Renal pelvis (tissue), 4 donors: Measurements from ENCODE around the gene SLC25A47. TPM values are rescaled to one million over a fixed set of nuclear protein-coding genes. Genes with fewer than 3 reads are reported as not detected.

ENCODE experiments used
- DNase-seq: peaks from one replicate; pipeline ENCODE4 v3.0.0-alpha.2; 2013
- polyA plus RNA-seq, 3 donors: library from polyadenylated mRNA; unstranded; fragments of 120-200 nt; gene quantifications; one replicate each; pipeline ENCODE4 v1.2.1, GENCODE V29; 2013; ENCODE audit not compliant: insufficient read length in 3 of 3

Gene SLC25A47
- polyA plus RNA-seq, 3 donors, result 0.04 TPM; not detected in 2

- no peak for DNase-seq
Observed at GRCh38 chr14:100346306-100347091, 23.4 kb downstream of the SLC25A47 start.

- no peak for DNase-seq
Observed at GRCh38 chr14:100348253-100348729, 25.2 kb downstream of the SLC25A47 start.

- DNase-seq, result no peak
Observed at GRCh38 chr14:100348784-100349685, 25.9 kb downstream of the SLC25A47 start.

- DNase-seq, result no peak
Observed at GRCh38 chr14:100350276-100350926, 27.3 kb downstream of the SLC25A47 start.

GRCh38 chr14:100350986-100351385 is 27.8 kb downstream of the SLC25A47 start:
- no peak for DNase-seq

DNA sequence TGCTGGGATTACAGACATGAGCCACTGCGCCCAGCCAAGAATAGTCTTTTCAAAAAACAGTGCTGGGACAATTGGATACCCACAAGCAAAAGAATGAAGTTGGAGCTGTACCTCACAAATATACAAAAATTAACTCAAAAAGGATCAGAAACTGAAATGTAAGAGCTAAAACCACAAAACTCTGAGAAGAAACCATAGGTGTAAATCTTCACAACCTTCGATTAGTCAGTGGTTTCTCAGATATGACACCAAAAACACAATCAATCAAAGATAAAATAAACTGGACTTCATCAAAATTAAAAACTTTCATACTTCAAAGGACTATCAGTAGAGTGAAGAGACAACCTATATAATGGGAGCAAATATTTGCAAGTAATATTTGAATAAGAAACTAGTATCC is 35.3 kb downstream of the SLC25A47 start:
- no peak for DNase-seq

DNA sequence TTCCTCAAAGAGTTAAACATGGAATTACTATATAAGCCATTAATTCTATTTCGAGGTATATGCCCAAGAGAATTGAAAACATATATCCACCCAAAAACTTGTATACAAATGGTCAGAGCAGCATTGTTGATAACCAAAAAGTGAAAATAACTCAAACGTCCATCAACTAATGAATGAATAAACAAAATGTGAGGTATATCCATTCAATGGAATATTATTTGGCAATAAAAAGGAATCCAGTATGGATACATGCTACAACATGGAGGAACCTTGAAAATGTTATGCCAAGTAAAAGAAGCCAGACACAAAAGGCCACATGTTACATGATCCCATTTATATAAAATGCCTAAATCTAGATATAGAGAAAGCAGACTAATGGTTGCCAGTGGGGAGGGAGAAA is 36.0 kb downstream of the SLC25A47 start:
- no peak for DNase-seq

GRCh38 chr14:100359881-100360280 is 36.7 kb downstream of the SLC25A47 start:
- DNase-seq, result no peak

GRCh38 chr14:100361626-100362025 is 38.5 kb downstream of the SLC25A47 start:
- no peak for DNase-seq

DNA sequence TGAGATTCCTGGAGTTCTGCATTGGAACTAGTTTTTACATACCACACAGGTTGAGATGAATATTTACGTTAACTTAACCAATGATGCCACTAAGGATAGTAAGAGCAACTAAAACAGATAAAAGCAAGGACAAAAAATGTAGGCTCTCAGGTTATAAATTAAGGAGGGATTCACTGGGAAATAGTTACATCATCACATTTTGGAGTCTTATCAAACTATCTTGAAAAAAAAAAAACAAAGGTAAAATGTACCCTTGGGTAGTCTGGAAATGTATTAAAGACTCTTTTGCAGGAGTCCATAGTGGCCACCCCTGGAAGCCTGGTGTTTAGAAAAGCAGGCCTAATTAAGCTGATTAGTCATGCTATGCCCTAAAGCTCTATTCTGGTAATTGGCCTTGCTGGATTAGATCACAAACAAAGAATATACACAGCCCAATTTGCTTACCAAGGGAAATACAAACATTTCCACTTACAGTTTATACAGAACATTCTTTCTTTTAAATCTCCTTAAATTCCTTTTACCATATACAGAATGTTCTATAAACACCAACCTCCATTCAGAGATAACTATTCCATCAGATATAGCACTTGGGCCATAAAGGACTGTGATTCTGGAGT is 39.3 kb downstream of the SLC25A47 start:
- DNase-seq, result no peak

DNA sequence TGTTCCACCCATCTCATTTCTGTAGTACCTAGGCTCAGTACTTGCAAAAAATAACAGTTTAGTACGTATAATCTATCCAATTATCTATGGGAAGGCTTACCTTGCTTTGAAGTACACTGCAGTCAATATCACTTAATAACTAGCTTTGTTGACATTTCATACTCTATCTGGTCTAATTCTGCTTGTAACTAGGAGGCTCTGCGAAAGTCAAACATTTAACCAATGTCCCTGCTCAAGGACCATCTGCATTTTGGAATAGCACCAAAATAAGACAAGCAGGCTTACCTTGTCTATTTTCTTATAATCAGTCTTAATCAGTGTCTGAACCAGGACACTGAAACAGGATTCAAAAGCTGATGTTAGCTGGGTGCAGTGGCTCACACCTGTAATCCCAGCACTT is 39.9 kb downstream of the SLC25A47 start:
- DNase-seq, result no peak

GRCh38 chr14:100364403-100364802 is 41.3 kb downstream of the SLC25A47 start:
- no peak for DNase-seq

- no peak for DNase-seq
Observed at GRCh38 chr14:100365741-100366140, 42.6 kb downstream of the SLC25A47 start.

DNA sequence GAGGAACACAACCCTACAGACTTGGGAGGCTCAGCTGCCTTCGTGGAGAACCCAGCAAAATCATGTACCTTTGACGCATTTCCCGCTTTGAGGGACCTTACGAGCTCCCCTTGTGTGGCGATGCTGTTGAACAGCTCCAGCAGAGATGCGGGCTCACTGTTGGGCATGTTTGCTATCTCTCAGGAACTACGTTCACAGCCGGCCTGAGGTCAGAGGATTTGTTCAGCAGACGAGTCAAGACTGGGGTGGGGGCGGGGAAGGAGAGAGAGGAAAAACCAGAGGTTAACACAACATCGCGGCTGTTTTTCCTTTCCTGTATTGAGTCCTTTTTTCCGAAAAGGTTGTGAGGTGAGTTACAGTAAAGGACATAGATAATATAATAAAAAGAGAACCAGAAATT is 45.9 kb downstream of the SLC25A47 start:
- DNase-seq, result no peak

- DNase-seq, result no peak
Observed at GRCh38 chr14:100370003-100370402, 46.9 kb downstream of the SLC25A47 start.

DNA sequence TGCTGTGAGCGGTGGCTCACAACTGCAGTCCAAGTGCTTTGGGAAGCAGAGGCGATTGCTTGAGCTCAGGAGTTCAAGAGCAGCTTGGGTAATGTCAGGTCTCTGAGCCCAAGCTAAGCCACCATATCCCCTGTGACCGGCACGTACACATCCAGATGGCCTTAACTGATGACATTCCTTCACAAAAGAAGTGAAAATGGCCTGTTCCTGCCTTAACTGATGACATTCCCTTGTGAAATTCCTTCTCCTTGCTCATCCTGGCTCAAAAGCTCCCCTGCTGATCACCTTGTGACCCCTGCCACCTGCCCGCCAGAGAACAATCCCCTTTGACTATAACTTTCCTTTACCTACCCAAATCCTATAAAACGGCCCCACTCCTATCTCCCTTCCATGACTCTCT is 48.6 kb downstream of the SLC25A47 start:
- DNase-seq, result no peak

- no peak for DNase-seq
Observed at GRCh38 chr14:100372357-100373048, 49.4 kb downstream of the SLC25A47 start.

GRCh38 chr14:100374270-100374669 is 51.1 kb downstream of the SLC25A47 start:
- no peak for DNase-seq

DNA sequence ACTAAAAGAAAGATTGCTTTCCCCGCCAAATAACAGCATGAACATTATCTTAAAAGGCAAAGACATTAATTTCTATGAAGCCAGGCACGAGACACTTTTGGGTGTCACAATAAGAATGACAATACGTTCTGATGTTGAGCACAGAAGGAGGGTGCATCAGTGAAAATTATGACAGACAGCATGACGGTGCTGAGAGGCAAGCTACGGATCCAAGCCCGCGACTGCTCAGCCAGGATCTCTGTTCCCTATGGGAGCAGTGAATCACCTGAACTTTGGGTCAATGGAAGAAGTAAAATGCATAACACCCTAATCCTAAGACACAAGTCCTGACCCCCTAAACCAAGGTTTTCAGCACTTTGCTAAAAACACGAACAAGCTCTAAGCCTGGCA is 51.7 kb downstream of the SLC25A47 start:
- DNase-seq, result no peak

- DNase-seq, result no peak
Observed at GRCh38 chr14:100375266-100375962, 52.3 kb downstream of the SLC25A47 start.
